Measurements from ENCODE around the gene LAMA1.

LAMA1 gene

GRCh38 chr18:7002107-7002506, 115.5 kb downstream of the LAMA1 start:
- Histone ChIP-seq H3K36me3 (replicated peaks in 1 of 2; ENCODE audit: control insufficient read depth in 2 of 2, insufficient read depth in 2 of 2, low read length in 2 of 2) (peaks cover 31 to 94% of the 10 kb centered on the region in 2 donors), H2AK5ac (ENCODE audit: low read depth, low read length) (no peak overlapping the region)

GRCh38 chr18:7000484-7001096, 117.0 kb downstream of the LAMA1 start:
- no CpG with 5 or more reads among the region's 9 CpGs for WGBS, 2 donors (ENCODE audit: extremely low coverage in 2 of 2, insufficient read length in 2 of 2, insufficient replicate concordance in 1 of 2)
- DNase-seq (ENCODE audit: low spot score): no peak
- H3K79me1 ChIP-seq (ENCODE audit: low read depth, low read length): no peaks in the 10 kb centered on the region

More at GRCh38 chr18:7002107-7002506, 115.5 kb downstream of the LAMA1 start:
- Histone ChIP-seq H2AFZ (ENCODE audit: low read length) (no peak overlapping the region), H3K9me3 (replicated peaks in 1 of 2; ENCODE audit: control insufficient read depth in 2 of 2, insufficient read depth in 1 of 2, low read depth in 1 of 2, low read length in 2 of 2) (no peaks in the 10 kb centered on the region), H3K9ac (ENCODE audit: low read depth, low read length, poor library complexity) (no peak overlapping the region), H3K27ac (replicated peaks; ENCODE audit: low read length) (no peak overlapping the region), H4K91ac (ENCODE audit: low read depth, low read length, poor library complexity) (no peak overlapping the region), H3K79me1 (ENCODE audit: low read depth, low read length) (no peaks in the 10 kb centered on the region), H2BK120ac (ENCODE audit: low read depth, low read length) (no peak overlapping the region), H3K14ac (ENCODE audit: low read length) (no peak overlapping the region), H2BK15ac (ENCODE audit: low read length) (no peak overlapping the region), H2BK12ac (ENCODE audit: low read length) (no peak overlapping the region), H2BK5ac (ENCODE audit: low read length) (no peak overlapping the region), H3K23ac (ENCODE audit: low read depth, low read length, poor library complexity) (no peak overlapping the region), H3K4me2 (ENCODE audit: insufficient read depth, low read length, poor library complexity, severe bottlenecking) (no peak overlapping the region), H3K18ac (ENCODE audit: low read length) (no peak overlapping the region), H3K4me1 (ENCODE audit: control insufficient read depth in 2 of 2, insufficient read depth in 1 of 2, low read depth in 1 of 2, low read length in 2 of 2) (peaks cover 5% of the 10 kb centered on the region in 2 donors), H3K4ac (ENCODE audit: low read length) (no peak overlapping the region), H3K4me3 (ENCODE audit: low read length in 2 of 2) (no peak overlapping the region), H3K27me3 (ENCODE audit: control insufficient read depth in 3 of 3, insufficient read depth in 3 of 3, low read depth in 1 of 3, low read length in 3 of 3) (no peaks in the 10 kb centered on the region), H4K8ac (ENCODE audit: low read depth, low read length) (no peak overlapping the region)
- DNase-seq (ENCODE audit: low spot score): no peak
- no CpG with 5 or more reads among the region's 3 CpGs for WGBS, 2 donors (ENCODE audit: extremely low coverage in 2 of 2, insufficient read length in 2 of 2, insufficient replicate concordance in 1 of 2)

GRCh38 chr18:6997808-6998207, 119.8 kb downstream of the LAMA1 start:
- Histone ChIP-seq H3K18ac (ENCODE audit: low read length) (no peak overlapping the region), H4K8ac (ENCODE audit: low read depth, low read length) (no peak overlapping the region)
- no peak for DNase-seq (ENCODE audit: low spot score)

More at GRCh38 chr18:7000484-7001096, 117.0 kb downstream of the LAMA1 start:
- no peak overlapping the region for H3K4ac ChIP-seq (ENCODE audit: low read length)
- peak overlapping the region; percentile 55 for H3K9ac ChIP-seq (ENCODE audit: low read depth, low read length, poor library complexity)
- no peaks in the 10 kb centered on the region for H3K9me3 ChIP-seq (replicated peaks in 1 of 2; ENCODE audit: control insufficient read depth in 2 of 2, insufficient read depth in 1 of 2, low read depth in 1 of 2, low read length in 2 of 2)
- no peak overlapping the region for H3K14ac ChIP-seq (ENCODE audit: low read length)
- H3K27me3 ChIP-seq (ENCODE audit: control insufficient read depth in 3 of 3, insufficient read depth in 3 of 3, low read depth in 1 of 3, low read length in 3 of 3): no peaks in the 10 kb centered on the region
- no peak overlapping the region for H2BK12ac ChIP-seq (ENCODE audit: low read length)
- H3K36me3 ChIP-seq (replicated peaks in 1 of 2; ENCODE audit: control insufficient read depth in 2 of 2, insufficient read depth in 2 of 2, low read length in 2 of 2): peaks cover 26 to 91% of the 10 kb centered on the region in 2 donors
- H3K27ac ChIP-seq (replicated peaks; ENCODE audit: low read length): no peak overlapping the region
- no peak overlapping the region for H3K18ac ChIP-seq (ENCODE audit: low read length)
- H2BK15ac ChIP-seq (ENCODE audit: low read length): no peak overlapping the region
- H4K91ac ChIP-seq (ENCODE audit: low read depth, low read length, poor library complexity): no peak overlapping the region
- no peak overlapping the region for H3K4me2 ChIP-seq (ENCODE audit: insufficient read depth, low read length, poor library complexity, severe bottlenecking)
- H3K23ac ChIP-seq (ENCODE audit: low read depth, low read length, poor library complexity): peak overlapping the region; percentile 11
- no peak overlapping the region for H4K8ac ChIP-seq (ENCODE audit: low read depth, low read length)
- H2AK5ac ChIP-seq (ENCODE audit: low read depth, low read length): no peak overlapping the region
- H2AFZ ChIP-seq (ENCODE audit: low read length): no peak overlapping the region
- no peak overlapping the region for H2BK5ac ChIP-seq (ENCODE audit: low read length)
- H2BK120ac ChIP-seq (ENCODE audit: low read depth, low read length): no peak overlapping the region
- peaks cover 5% of the 10 kb centered on the region in 2 donors for H3K4me1 ChIP-seq (ENCODE audit: control insufficient read depth in 2 of 2, insufficient read depth in 1 of 2, low read depth in 1 of 2, low read length in 2 of 2)
- H3K4me3 ChIP-seq (ENCODE audit: low read length in 2 of 2): no peak overlapping the region

GRCh38 chr18:6994771-6995430, 122.7 kb downstream of the LAMA1 start:
- H3K27ac ChIP-seq (replicated peaks; ENCODE audit: low read length): no peak overlapping the region
- H3K23ac ChIP-seq (ENCODE audit: low read depth, low read length, poor library complexity): no peak overlapping the region
- H3K18ac ChIP-seq (ENCODE audit: low read length): no peak overlapping the region
- no peak for DNase-seq (ENCODE audit: low spot score)
- H3K79me1 ChIP-seq (ENCODE audit: low read depth, low read length): no peaks in the 10 kb centered on the region
- H2BK120ac ChIP-seq (ENCODE audit: low read depth, low read length): no peak overlapping the region
- H4K91ac ChIP-seq (ENCODE audit: low read depth, low read length, poor library complexity): no peak overlapping the region
- H3K9me3 ChIP-seq (replicated peaks in 1 of 2; ENCODE audit: control insufficient read depth in 2 of 2, insufficient read depth in 1 of 2, low read depth in 1 of 2, low read length in 2 of 2): no peaks in the 10 kb centered on the region
- H3K4me2 ChIP-seq (ENCODE audit: insufficient read depth, low read length, poor library complexity, severe bottlenecking): no peak overlapping the region
- H4K8ac ChIP-seq (ENCODE audit: low read depth, low read length): no peak overlapping the region
- no peak overlapping the region for H2BK15ac ChIP-seq (ENCODE audit: low read length)
- H2AK5ac ChIP-seq (ENCODE audit: low read depth, low read length): no peak overlapping the region
- H3K4me1 ChIP-seq (ENCODE audit: control insufficient read depth in 2 of 2, insufficient read depth in 1 of 2, low read depth in 1 of 2, low read length in 2 of 2): no peaks in the 10 kb centered on the region
- H2BK12ac ChIP-seq (ENCODE audit: low read length): no peak overlapping the region
- peaks cover 38 to 96% of the 10 kb centered on the region in 2 donors for H3K36me3 ChIP-seq (replicated peaks in 1 of 2; ENCODE audit: control insufficient read depth in 2 of 2, insufficient read depth in 2 of 2, low read length in 2 of 2)
- no peaks in the 10 kb centered on the region for H3K27me3 ChIP-seq (ENCODE audit: control insufficient read depth in 3 of 3, insufficient read depth in 3 of 3, low read depth in 1 of 3, low read length in 3 of 3)
- no peak overlapping the region for H3K4me3 ChIP-seq (ENCODE audit: low read length in 2 of 2)
- H3K4ac ChIP-seq (ENCODE audit: low read length): no peak overlapping the region
- no peak overlapping the region for H2BK5ac ChIP-seq (ENCODE audit: low read length)
- no peak overlapping the region for H3K9ac ChIP-seq (ENCODE audit: low read depth, low read length, poor library complexity)
- no peak overlapping the region for H3K14ac ChIP-seq (ENCODE audit: low read length)
- WGBS, 2 donors (ENCODE audit: extremely low coverage in 2 of 2, insufficient read length in 2 of 2, insufficient replicate concordance in 1 of 2): no CpG with 5 or more reads among the region's 7 CpGs
- H2AFZ ChIP-seq (ENCODE audit: low read length): no peak overlapping the region

More at GRCh38 chr18:6997808-6998207, 119.8 kb downstream of the LAMA1 start:
- Histone ChIP-seq H3K27ac (replicated peaks; ENCODE audit: low read length) (no peak overlapping the region), H2BK120ac (ENCODE audit: low read depth, low read length) (no peak overlapping the region), H3K4ac (ENCODE audit: low read length) (no peak overlapping the region), H3K79me1 (ENCODE audit: low read depth, low read length) (no peaks in the 10 kb centered on the region), H3K9me3 (replicated peaks in 1 of 2; ENCODE audit: control insufficient read depth in 2 of 2, insufficient read depth in 1 of 2, low read depth in 1 of 2, low read length in 2 of 2) (no peaks in the 10 kb centered on the region), H3K27me3 (ENCODE audit: control insufficient read depth in 3 of 3, insufficient read depth in 3 of 3, low read depth in 1 of 3, low read length in 3 of 3) (no peaks in the 10 kb centered on the region), H2BK15ac (ENCODE audit: low read length) (no peak overlapping the region), H3K9ac (ENCODE audit: low read depth, low read length, poor library complexity) (no peak overlapping the region), H2BK12ac (ENCODE audit: low read length) (no peak overlapping the region), H2BK5ac (ENCODE audit: low read length) (no peak overlapping the region), H3K4me1 (ENCODE audit: control insufficient read depth in 2 of 2, insufficient read depth in 1 of 2, low read depth in 1 of 2, low read length in 2 of 2) (peaks cover 0 to 5% of the 10 kb centered on the region in 2 donors), H4K91ac (ENCODE audit: low read depth, low read length, poor library complexity) (no peak overlapping the region), H2AK5ac (ENCODE audit: low read depth, low read length) (no peak overlapping the region), H3K23ac (ENCODE audit: low read depth, low read length, poor library complexity) (no peak overlapping the region), H3K14ac (ENCODE audit: low read length) (no peak overlapping the region), H2AFZ (ENCODE audit: low read length) (no peak overlapping the region), H3K4me3 (ENCODE audit: low read length in 2 of 2) (no peak overlapping the region), H3K4me2 (ENCODE audit: insufficient read depth, low read length, poor library complexity, severe bottlenecking) (no peak overlapping the region), H3K36me3 (replicated peaks in 1 of 2; ENCODE audit: control insufficient read depth in 2 of 2, insufficient read depth in 2 of 2, low read length in 2 of 2) (peaks cover 25 to 97% of the 10 kb centered on the region in 2 donors)
- no CpG with 5 or more reads among the region's 8 CpGs for WGBS, 2 donors (ENCODE audit: extremely low coverage in 2 of 2, insufficient read length in 2 of 2, insufficient replicate concordance in 1 of 2)
